Pancreas (tissue), 10 donors: ENCODE results near the gene LAMA5. TPM values are rescaled to one million over a fixed set of nuclear protein-coding genes. Genes with fewer than 3 reads are reported as not detected.
A peak's percentile ranks its signal among the peaks of the same experiment; 100 is the strongest.

Experiments
- ATAC-seq, 4 donors: fragments of 200-7000 bp; cut with Tn5 transposase; one replicate each; pipeline versions ENCODE4 v1.8.0 to v1.9.1; 2020; ENCODE audit warnings: mild to moderate bottlenecking in 4 of 4, moderate library complexity in 4 of 4
- DNase-seq, 6 donors: peaks; one replicate each; pipeline ENCODE4 v3.0.0-alpha.2; 2020
- FAIRE-seq: peaks from 2 replicates; lab custom pipeline; 2012; peaks lifted over from hg19 to GRCh38; lab: Jason Lieb, UNC
- H3K27ac ChIP-seq, 4 donors: fragments of 200-600 bp; sonication (generic); 1 replicate in 3 of 4; 2 replicates in 1 of 4; pipeline versions ENCODE4 v1.5.0 to v1.8.0; 2020
- H3K27me3 ChIP-seq, 4 donors: fragments of 200-600 bp; one replicate each; pipeline ENCODE4 v1.8.0; 2021
- H3K36me3 ChIP-seq, 3 donors: fragments of 200-600 bp; sonication (generic) in 1 of 3; one replicate each; pipeline versions ENCODE4 v1.5.0 to v1.8.0; 2020 to 2021
- H3K4me1 ChIP-seq, 3 donors: fragments of 200-600 bp; one replicate each; pipeline ENCODE4 v1.8.0; 2021
- H3K4me3 ChIP-seq, 4 donors: fragments of 200-600 bp; sonication (generic) in 2 of 4; one replicate each; pipeline versions ENCODE4 v1.5.0 to v1.8.0; 2020 to 2021
- H3K9me3 ChIP-seq, 4 donors: fragments of 200-600 bp; one replicate each; pipeline ENCODE4 v1.8.0; 2021
- WGBS, 2 donors: extraction: QIAGEN DNeasy Blood & Tissue Kit; methylation state at CpG; one replicate each; pipeline ENCODE4 v1.1.7; 2013; 5-methylcytosine and 5-hydroxymethylcytosine counted together
- intact Hi-C, 3 donors: fragments of 100-400 bp; cut with DNase I; formaldehyde crosslinking; loops; one replicate each; pipeline versions ENCODE4 v1.11.1 to v1.14.2; 2022
- polyA plus RNA-seq, 2 donors: library from polyadenylated mRNA; stranded (reverse); fragments of 200-250 nt; gene quantifications; one replicate each; pipeline ENCODE4 v1.2.3, GENCODE V29; 2013
- total RNA-seq, 6 donors: library from RNA; stranded (reverse); fragmentation: NEBNext Ultra II Directional in 4 of 6; extraction: Animal tissue kit (Norgen Biotek cat#: 25700) in 4 of 6; gene quantifications; one replicate each; pipeline versions ENCODE4 v1.2.1 to v1.2.4, GENCODE V29; 2021 to 2023
- TF ChIP-seq, protein P1 (sequence below), 4 donors: fragments of 200-600 bp; sonication (generic) in 3 of 4; IDR thresholded peaks; one replicate each; pipeline versions ENCODE4 v1.5.0 to v1.8.0; 2021; ENCODE audit warnings: antibody characterized with exemption in 4 of 4
- donor health status: healthy with polysubstance abuse.
- donor health status: DM: no; HTN: no; CAD: no; lungs with moderate emphysema.
- donor health status: DM: no; HTN: no; CAD: no.
- donor health status: control.
- donor health status: control.
- donor health status: Bipolar disorder and iron deficiency.
- donor health status: DM: yes; HTN: yes; CAD: no.
- donor health status: DM: no; HTN: no; CAD: no.
- donor health status: DM: no; HTN: no; CAD: no.
- donor health status: DM: yes; HTN: yes; CAD: no.

The LAMA5 gene
- total and polyA plus RNA-seq, 8 donors = 43.6 to 344 (median 62.2) TPM

- intact Hi-C loops = loop anchor here in 2 of 3 donors (5.0 kb wide), 2 partner anchors 72 to 77 kb away; no protein-coding TSS in a partner anchor
- Histone ChIP-seq H3K27ac (peak overlapping the region in 3 of 4 donors; percentile 25 to 46 (median 29)), H3K36me3 (peaks cover 9 to 36% (median 25%) of the 10 kb centered on the region in 3 donors), H3K4me1 (peaks cover 8 to 22% (median 11%) of the 10 kb centered on the region in 3 donors), H3K4me3 (peak overlapping the region in 2 of 4 donors; percentile 85 to 89), H3K9me3 (no peaks in the 10 kb centered on the region), H3K27me3 (no peaks in the 10 kb centered on the region)
- DNase-seq (peak in 5 of 6 donors; percentile 81 to 91 (median 85)), FAIRE-seq (no peak), ATAC-seq (peak; percentile 25 to 58 (median 44))
- 36 to 50% methylated on average over 18 of the region's 18 CpGs for WGBS, 2 donors
- TF ChIP-seq, protein P1, sequence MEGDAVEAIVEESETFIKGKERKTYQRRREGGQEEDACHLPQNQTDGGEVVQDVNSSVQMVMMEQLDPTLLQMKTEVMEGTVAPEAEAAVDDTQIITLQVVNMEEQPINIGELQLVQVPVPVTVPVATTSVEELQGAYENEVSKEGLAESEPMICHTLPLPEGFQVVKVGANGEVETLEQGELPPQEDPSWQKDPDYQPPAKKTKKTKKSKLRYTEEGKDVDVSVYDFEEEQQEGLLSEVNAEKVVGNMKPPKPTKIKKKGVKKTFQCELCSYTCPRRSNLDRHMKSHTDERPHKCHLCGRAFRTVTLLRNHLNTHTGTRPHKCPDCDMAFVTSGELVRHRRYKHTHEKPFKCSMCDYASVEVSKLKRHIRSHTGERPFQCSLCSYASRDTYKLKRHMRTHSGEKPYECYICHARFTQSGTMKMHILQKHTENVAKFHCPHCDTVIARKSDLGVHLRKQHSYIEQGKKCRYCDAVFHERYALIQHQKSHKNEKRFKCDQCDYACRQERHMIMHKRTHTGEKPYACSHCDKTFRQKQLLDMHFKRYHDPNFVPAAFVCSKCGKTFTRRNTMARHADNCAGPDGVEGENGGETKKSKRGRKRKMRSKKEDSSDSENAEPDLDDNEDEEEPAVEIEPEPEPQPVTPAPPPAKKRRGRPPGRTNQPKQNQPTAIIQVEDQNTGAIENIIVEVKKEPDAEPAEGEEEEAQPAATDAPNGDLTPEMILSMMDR (IDR thresholded peaks at IDR 0.05) = no peak
Observed at GRCh38 chr20:62305149-62305764, 61.9 kb downstream of the LAMA5 start.

DNA sequence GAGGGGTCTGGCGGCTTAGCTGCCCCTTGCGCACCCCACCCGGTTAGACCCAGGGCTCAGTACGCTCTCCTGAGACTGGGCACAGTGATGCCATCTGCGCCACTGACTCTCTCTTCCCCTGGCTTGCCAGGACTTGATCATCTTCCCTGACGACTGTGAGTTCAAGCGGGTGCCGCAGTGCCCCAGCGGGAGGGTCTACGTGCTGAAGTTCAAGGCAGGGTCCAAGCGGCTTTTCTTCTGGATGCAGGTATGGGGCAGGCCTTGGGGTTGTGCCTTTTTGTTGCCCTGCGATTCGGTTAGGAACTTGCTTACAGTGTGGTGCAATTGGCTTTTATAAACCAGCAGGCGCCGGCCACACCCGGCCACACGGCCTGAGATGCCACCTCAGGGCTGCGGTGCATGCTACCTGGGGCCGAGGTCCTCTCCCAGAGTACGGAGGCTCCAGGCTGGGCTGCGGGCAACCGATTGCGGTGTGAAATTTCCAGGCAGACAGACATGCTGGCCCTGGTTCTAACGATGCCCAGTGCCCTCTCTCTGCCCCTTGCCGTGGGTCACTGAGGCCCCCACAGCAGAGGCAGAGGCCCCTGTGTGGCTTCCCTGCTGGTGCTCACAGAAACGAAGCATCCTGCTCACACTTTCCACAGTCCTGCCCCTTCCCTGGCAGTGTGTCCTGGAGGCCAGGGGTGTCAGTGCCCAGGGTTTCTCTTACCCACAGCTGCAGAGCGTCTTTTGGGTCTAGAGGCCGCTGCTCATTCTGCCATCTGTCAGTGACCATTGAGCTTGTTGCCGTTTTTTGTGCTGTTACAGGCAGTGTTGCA, 62.6 kb downstream of the LAMA5 start:
- FAIRE-seq (no peak), ATAC-seq (no peak), DNase-seq (peak in 2 of 6 donors; percentile 50 to 71)
- H3K27ac ChIP-seq = peak overlapping the region in 3 of 4 donors; percentile 39 to 98 (median 95)
- peaks cover 8 to 22% (median 11%) of the 10 kb centered on the region in 3 donors for H3K4me1 ChIP-seq
- no peaks in the 10 kb centered on the region for H3K9me3 ChIP-seq
- H3K4me3 ChIP-seq = peak overlapping the region; percentile 59 to 94 (median 87)
- WGBS, 2 donors = 33 to 35% methylated on average over 29 of the region's 29 CpGs
- TF ChIP-seq, protein P1 (IDR thresholded peaks at IDR 0.05) = no peak
- no peaks in the 10 kb centered on the region for H3K27me3 ChIP-seq
- intact Hi-C loops = loop anchor here in 2 of 3 donors (5.0 kb wide), 2 partner anchors 73 to 78 kb away; no protein-coding TSS in a partner anchor
- H3K36me3 ChIP-seq = peaks cover 9 to 36% (median 25%) of the 10 kb centered on the region in 3 donors

- no peaks in the 10 kb centered on the region for H3K27me3 ChIP-seq
- 1% methylated on average over 58 to 66 of the region's 66 CpGs for WGBS, 2 donors
- peaks cover 9 to 29% (median 22%) of the 10 kb centered on the region in 3 donors for H3K36me3 ChIP-seq
- FAIRE-seq (no peak), ATAC-seq (peak in 1 of 4 donors; percentile 5), DNase-seq (peak in 3 of 6 donors; percentile 38 to 86 (median 68))
- H3K4me1 ChIP-seq = peaks cover 12 to 22% (median 15%) of the 10 kb centered on the region in 3 donors
- TF ChIP-seq, protein P1 (IDR thresholded peaks at IDR 0.05) = no peak
- peak overlapping the region; percentile 59 to 94 (median 87) for H3K4me3 ChIP-seq
- H3K27ac ChIP-seq = peak overlapping the region; percentile 41 to 98 (median 95)
- intact Hi-C loops = no loop called here
- H3K9me3 ChIP-seq = no peaks in the 10 kb centered on the region
Observed at GRCh38 chr20:62303340-62304226, 63.5 kb downstream of the LAMA5 start.

- H3K27ac ChIP-seq = peak overlapping the region; percentile 41 to 98 (median 95)
- 0 to 1% methylated on average over 4 to 39 of the region's 39 CpGs for WGBS, 2 donors
- no peak for DNase-seq
- intact Hi-C loops = no loop called here
- no peaks in the 10 kb centered on the region for H3K27me3 ChIP-seq
- H3K4me3 ChIP-seq = peak overlapping the region; percentile 59 to 94 (median 87)
- no peak for ATAC-seq
- H3K9me3 ChIP-seq = no peaks in the 10 kb centered on the region
- no peak for FAIRE-seq
- peaks cover 7 to 23% (median 17%) of the 10 kb centered on the region in 3 donors for H3K36me3 ChIP-seq
- H3K4me1 ChIP-seq = peaks cover 17 to 24% (median 18%) of the 10 kb centered on the region in 3 donors
- TF ChIP-seq, protein P1 (IDR thresholded peaks at IDR 0.05) = no peak
Observed at GRCh38 chr20:62303062-62303339, 64.1 kb downstream of the LAMA5 start.
